GM12872 (cell line): ENCODE measurements around the gene GOLT1B.

Source experiments
- TF ChIP-seq, protein P1 (sequence below): IDR thresholded peaks from 3 replicates; pipeline ENCODE4 v1.5.1; 2011; ENCODE audit warnings: low read depth, mild to moderate bottlenecking, low read length, moderate library complexity; ENCODE audit not compliant: insufficient read depth

GOLT1B gene

GRCh38 chr12:21552635-21553328, 51.2 kb downstream of the GOLT1B start:
- TF ChIP-seq, protein P1, sequence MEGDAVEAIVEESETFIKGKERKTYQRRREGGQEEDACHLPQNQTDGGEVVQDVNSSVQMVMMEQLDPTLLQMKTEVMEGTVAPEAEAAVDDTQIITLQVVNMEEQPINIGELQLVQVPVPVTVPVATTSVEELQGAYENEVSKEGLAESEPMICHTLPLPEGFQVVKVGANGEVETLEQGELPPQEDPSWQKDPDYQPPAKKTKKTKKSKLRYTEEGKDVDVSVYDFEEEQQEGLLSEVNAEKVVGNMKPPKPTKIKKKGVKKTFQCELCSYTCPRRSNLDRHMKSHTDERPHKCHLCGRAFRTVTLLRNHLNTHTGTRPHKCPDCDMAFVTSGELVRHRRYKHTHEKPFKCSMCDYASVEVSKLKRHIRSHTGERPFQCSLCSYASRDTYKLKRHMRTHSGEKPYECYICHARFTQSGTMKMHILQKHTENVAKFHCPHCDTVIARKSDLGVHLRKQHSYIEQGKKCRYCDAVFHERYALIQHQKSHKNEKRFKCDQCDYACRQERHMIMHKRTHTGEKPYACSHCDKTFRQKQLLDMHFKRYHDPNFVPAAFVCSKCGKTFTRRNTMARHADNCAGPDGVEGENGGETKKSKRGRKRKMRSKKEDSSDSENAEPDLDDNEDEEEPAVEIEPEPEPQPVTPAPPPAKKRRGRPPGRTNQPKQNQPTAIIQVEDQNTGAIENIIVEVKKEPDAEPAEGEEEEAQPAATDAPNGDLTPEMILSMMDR, result no peak

- TF ChIP-seq, protein P1, result no peak
Measured at GRCh38 chr12:21553329-21553675, 51.7 kb downstream of the GOLT1B start.

DNA sequence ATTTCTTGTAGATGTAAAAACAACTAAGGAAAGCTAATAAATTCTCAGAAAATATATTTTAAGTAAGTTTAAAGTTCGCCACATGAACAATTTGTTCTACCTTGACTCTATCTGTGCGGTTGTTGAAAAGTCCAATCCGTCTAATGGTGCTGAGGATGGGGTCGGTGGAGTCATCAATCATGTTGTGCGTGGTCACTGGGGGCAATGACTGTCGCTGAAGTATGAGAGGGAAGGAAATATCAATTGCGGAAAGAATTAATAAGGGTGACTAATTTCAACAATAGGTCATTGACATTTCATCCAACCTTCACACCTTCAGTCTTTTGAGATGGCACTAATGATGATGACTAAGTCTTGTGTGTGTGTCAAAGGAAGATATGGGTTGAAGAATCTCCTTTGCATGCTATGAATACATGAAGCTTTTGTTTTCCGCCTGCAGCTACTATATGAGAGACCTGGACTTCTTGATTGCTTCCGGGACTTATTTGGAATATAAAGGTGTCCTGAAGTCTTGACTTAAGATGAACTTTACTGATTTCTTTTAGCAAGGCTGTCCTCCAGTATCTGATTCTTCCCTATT, 56.6 kb downstream of the GOLT1B start:
- TF ChIP-seq, protein P1, result no peak

DNA sequence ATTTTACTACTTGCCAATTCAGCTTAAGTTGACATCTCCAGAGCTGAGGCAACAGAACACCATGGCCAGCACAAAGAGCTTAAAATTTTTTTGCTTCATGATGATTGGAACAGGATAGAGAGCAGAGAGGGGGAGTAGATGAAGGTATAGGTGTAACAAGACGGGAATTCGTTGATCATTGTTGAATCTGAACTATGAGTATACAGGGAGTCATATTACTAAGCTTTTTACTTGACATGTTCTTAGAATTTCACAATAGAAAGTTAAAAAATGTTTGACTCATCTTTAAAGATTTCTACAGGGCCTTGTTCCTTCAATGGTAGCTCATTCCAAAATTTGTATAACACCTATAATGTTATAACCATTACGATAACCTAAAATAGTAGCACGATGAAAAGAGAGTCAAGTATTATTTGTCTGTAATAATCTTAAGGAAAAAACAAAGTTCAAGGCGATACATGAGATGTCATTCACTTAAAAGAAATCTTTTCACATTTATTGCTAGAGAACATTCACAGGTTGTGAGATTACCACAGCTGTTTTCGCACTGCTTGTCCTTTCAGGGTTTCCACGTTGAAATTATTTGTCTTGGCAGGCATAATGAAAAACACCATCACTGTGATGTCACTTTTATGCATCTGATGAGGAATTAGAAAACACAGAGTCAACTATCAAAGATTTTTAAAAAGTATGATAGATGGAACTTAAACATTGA, 58.4 kb downstream of the GOLT1B start:
- TF ChIP-seq, protein P1, result no peak

- TF ChIP-seq, protein P1, result no peak
Measured at GRCh38 chr12:21561158-21561557, 59.6 kb downstream of the GOLT1B start.

DNA sequence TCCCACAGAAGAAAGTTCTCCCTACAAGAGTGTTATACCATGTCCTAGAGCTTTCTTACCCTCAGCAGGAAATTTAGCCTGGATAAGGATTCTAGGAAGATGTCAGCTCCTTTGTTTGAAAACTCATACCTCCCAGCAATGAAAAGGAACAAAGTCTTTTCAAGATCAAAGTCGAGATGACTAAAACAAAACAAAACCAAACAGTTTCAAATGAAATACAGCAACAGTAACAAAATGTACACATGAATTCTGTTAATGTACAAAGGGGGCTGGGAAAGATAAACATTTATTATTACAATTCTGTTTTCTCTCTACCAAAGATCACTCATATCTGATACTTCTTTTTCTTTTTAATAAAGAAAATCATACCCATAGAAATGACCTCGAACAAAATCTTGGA, 61.3 kb downstream of the GOLT1B start:
- TF ChIP-seq, protein P1, result no peak

DNA sequence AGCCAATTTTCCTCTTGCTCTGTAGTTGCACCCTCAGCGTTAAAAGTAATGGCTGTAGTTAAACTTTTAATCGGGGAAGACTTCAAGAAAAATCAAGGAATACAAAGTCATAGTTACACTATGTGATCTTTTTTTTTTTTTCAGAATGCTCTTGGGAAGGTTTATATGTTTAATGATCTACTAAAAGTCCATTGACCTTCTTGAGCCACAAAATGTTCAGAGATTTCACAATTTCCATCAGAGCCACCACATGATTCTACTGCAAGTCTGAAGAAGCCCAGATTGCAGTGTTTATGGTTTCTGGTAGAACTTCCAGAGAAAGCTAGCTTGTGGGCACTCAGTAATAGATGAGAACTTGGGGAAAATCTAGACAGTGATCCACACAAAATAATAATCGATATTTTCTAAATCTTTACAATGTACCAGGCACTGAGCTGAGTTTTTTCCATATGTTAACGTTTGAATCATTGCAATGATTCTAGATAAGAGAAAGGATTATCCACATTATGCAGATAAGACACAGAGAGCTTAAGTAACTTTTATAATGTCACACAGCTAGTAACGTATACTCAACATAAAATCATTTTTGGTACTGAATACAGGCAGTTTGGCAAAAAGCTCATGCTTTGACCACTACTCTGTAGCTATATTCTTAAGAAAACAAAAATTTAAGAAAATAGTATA, 64.8 kb downstream of the GOLT1B start:
- TF ChIP-seq, protein P1, result no peak
